Gastrocnemius medialis (tissue), 4 donors: ENCODE measurements around the gene CFAP45.

Experiments used
- POLR2A ChIP-seq, 2 donors: fragments of 450-650 bp; IDR thresholded peaks; one replicate each; pipeline ENCODE4 v1.6.1; 2017; ENCODE audit warnings: antibody characterized with exemption in 2 of 2, mild to moderate bottlenecking in 2 of 2, moderate library complexity in 2 of 2
- TF ChIP-seq, protein P1 (sequence below), 5 experiments: fragments of 450-650 bp in 3 of 5; fragments of 200-600 bp in 2 of 5; sonication (generic) in 2 of 5; IDR thresholded peaks in 4 of 5; conservative IDR thresholded peaks in 1 of 5; 1 replicate in 4 of 5; 2 replicates in 1 of 5; pipeline ENCODE4 v1.5.1; 2016 to 2019; ENCODE audit warnings: antibody characterized with exemption in 5 of 5, mild to moderate bottlenecking in 3 of 5, moderate library complexity in 3 of 5

DNA sequence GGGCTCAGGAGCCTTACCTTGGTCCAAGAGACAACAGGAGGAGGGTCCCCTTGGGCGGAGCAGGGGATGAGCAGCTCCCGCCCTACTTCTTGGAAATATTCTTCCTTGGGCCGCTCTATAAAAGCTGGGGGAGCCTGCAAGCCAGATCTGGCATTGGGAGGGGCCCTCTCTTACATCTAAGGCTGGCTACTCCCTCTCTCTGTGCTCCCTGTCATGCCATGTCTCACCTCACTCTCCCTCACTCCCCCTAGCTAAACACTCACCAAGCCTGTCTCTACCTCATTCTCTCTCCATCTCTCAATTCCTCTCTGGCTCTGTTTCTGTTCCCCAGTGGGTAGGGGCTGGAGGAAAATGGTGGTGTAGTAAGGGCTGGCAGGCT, 31.8 kb upstream of the CFAP45 start:
- no peak for TF ChIP-seq POLR2A (IDR thresholded peaks at IDR 0.05)
- TF ChIP-seq, protein P1, sequence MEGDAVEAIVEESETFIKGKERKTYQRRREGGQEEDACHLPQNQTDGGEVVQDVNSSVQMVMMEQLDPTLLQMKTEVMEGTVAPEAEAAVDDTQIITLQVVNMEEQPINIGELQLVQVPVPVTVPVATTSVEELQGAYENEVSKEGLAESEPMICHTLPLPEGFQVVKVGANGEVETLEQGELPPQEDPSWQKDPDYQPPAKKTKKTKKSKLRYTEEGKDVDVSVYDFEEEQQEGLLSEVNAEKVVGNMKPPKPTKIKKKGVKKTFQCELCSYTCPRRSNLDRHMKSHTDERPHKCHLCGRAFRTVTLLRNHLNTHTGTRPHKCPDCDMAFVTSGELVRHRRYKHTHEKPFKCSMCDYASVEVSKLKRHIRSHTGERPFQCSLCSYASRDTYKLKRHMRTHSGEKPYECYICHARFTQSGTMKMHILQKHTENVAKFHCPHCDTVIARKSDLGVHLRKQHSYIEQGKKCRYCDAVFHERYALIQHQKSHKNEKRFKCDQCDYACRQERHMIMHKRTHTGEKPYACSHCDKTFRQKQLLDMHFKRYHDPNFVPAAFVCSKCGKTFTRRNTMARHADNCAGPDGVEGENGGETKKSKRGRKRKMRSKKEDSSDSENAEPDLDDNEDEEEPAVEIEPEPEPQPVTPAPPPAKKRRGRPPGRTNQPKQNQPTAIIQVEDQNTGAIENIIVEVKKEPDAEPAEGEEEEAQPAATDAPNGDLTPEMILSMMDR (IDR thresholded peaks at IDR 0.05 in 4 of 5, conservative IDR thresholded peaks at IDR 0.05 in 1 of 5): no peak
